KMS-11 (cell line): ENCODE results near the gene PTX4.

Experiments used
- H2AFZ ChIP-seq: fragments of 200-600 bp; sonication (generic); 2 replicates; pipeline ENCODE4 v1.6.1; 2016; ENCODE audit warnings: antibody characterized with exemption, mixed run types, low read depth
- H3K27ac ChIP-seq: fragments of 200-600 bp; sonication (generic); 2 replicates; pipeline ENCODE4 v1.6.1; 2016; ENCODE audit warnings: mild to moderate bottlenecking, mixed run types
- H3K27me3 ChIP-seq: fragments of 200-600 bp; sonication (generic); 2 replicates; pipeline ENCODE4 v1.6.1; 2017; ENCODE audit warnings: mild to moderate bottlenecking, low read depth, mixed run types, moderate library complexity; ENCODE audit not compliant: insufficient read depth
- H3K36me3 ChIP-seq: fragments of 200-600 bp; sonication (generic); 2 replicates; pipeline ENCODE4 v1.6.1; 2017; ENCODE audit warnings: mild to moderate bottlenecking, mixed run types; ENCODE audit not compliant: insufficient read depth
- H3K4me1 ChIP-seq: fragments of 200-600 bp; sonication (generic); 2 replicates; pipeline ENCODE4 v1.6.1; 2016; ENCODE audit warnings: mild to moderate bottlenecking, low read depth, mixed run types; ENCODE audit not compliant: poor library complexity, severe bottlenecking
- H3K4me2 ChIP-seq: fragments of 200-600 bp; sonication (generic); 2 replicates; pipeline ENCODE4 v1.7.0; 2016; ENCODE audit warnings: mild to moderate bottlenecking, mixed run types
- H3K4me3 ChIP-seq: fragments of 200-600 bp; sonication (generic); IDR thresholded peaks from 2 replicates; pipeline ENCODE4 v1.6.1; 2017; ENCODE audit warnings: low read depth, low read length, mixed read lengths; ENCODE audit not compliant: insufficient read depth
- H3K79me2 ChIP-seq: fragments of 200-600 bp; sonication (generic); 2 replicates; pipeline ENCODE4 v1.6.1; 2016; ENCODE audit warnings: low read depth, mixed run types; ENCODE audit not compliant: insufficient read depth
- H3K9ac ChIP-seq: fragments of 200-600 bp; sonication (generic); 2 replicates; pipeline ENCODE4 v1.6.1; 2016; ENCODE audit warnings: mild to moderate bottlenecking, mixed run types
- H4K20me1 ChIP-seq: fragments of 200-600 bp; sonication (generic); 2 replicates; pipeline ENCODE4 v1.6.1; 2016; ENCODE audit warnings: mild to moderate bottlenecking, mixed run types; ENCODE audit not compliant: insufficient read depth
- TF ChIP-seq, protein P1 (sequence below): fragments of 200-600 bp; sonication (generic); conservative IDR thresholded peaks from 2 replicates; pipeline ENCODE4 v1.6.1; 2017; ENCODE audit warnings: low read depth, mild to moderate bottlenecking, antibody characterized with exemption, low read length, moderate library complexity, mixed read lengths

Gene PTX4

DNA sequence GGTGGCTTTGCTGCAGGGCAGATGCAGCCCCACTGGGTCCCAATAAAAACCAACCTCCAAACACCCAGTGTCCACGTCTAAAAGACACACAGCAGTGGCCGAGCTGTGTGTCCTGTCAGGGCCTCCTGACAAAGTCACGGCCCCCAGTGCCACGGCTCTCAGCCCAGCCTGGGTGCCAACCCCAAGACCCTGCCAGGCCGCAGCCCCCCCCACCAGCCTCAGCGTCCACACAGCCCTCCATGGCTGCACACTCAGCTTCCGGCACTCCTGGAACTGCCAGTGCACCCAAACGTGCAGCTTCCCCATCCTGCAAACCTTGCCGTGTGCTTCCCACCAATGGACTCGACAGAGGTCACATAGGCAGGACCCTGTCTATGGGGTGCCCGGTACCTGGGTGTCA is 40.8 kb downstream of the PTX4 start:
- Histone ChIP-seq H3K27me3 (0 out of 2 replicates have a peak, but pooled peaks cover 3% of the 10 kb centered on the region), H3K79me2 (no peaks in the 10 kb centered on the region), H3K9ac (no peak overlapping the region), H3K4me2 (no peak overlapping the region), H3K4me1 (no peaks in the 10 kb centered on the region), H4K20me1 (no peaks in the 10 kb centered on the region), H3K27ac (no peak overlapping the region), H3K36me3 (no peaks in the 10 kb centered on the region), H2AFZ (no peak overlapping the region), H3K4me3 (no peak overlapping the region)
- TF ChIP-seq, protein P1, sequence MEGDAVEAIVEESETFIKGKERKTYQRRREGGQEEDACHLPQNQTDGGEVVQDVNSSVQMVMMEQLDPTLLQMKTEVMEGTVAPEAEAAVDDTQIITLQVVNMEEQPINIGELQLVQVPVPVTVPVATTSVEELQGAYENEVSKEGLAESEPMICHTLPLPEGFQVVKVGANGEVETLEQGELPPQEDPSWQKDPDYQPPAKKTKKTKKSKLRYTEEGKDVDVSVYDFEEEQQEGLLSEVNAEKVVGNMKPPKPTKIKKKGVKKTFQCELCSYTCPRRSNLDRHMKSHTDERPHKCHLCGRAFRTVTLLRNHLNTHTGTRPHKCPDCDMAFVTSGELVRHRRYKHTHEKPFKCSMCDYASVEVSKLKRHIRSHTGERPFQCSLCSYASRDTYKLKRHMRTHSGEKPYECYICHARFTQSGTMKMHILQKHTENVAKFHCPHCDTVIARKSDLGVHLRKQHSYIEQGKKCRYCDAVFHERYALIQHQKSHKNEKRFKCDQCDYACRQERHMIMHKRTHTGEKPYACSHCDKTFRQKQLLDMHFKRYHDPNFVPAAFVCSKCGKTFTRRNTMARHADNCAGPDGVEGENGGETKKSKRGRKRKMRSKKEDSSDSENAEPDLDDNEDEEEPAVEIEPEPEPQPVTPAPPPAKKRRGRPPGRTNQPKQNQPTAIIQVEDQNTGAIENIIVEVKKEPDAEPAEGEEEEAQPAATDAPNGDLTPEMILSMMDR = no peak

DNA sequence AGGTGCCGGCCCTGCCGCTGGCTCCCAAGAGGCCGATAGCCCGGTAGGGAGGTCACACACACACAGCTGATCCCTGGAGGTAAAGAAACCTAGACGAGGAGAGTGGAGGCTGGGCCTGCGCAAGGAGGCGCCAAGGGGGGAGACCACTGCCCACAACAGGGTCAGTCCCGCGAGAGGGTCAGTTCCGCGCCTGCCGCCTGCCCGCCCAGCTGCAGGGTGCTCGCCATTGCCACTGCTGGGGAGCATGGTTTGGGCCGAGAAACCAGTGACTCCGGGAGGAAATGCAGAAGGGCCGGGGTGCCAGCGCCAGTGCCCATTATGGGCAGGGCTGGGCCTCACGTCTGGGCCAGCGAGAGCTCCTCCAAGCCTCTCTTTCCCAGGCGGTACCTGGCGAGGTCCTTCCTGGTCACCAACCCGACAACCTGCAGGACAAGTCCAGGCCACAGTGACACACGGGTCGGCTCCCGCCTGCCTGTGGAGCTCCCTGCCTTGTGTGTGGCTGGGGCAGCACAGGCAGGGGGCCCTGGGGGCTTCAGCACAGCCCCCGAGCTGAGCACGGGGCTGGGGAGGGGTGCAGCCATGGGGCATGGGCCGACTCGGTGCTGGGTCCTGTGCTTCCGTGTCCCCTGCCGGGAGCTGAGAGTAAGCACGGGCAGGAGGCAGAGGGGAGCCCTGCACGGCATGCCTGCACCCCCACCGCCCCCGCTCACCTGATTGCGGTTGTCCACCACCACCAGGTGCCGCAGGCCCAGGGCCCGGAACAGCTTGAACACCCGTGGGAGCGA is 42.3 kb downstream of the PTX4 start:
- no peak overlapping the region for H3K9ac ChIP-seq
- H3K27me3 ChIP-seq = peaks cover 12% of the 10 kb centered on the region; the same call in 1 of the 2 replicates
- TF ChIP-seq, protein P1 = no peak
- no peak overlapping the region for H3K4me2 ChIP-seq
- H3K4me3 ChIP-seq = no peak overlapping the region
- no peaks in the 10 kb centered on the region for H3K79me2 ChIP-seq
- H3K36me3 ChIP-seq = no peaks in the 10 kb centered on the region
- no peak overlapping the region for H3K27ac ChIP-seq
- H3K4me1 ChIP-seq = no peaks in the 10 kb centered on the region
- no peak overlapping the region for H2AFZ ChIP-seq
- H4K20me1 ChIP-seq = no peaks in the 10 kb centered on the region

DNA sequence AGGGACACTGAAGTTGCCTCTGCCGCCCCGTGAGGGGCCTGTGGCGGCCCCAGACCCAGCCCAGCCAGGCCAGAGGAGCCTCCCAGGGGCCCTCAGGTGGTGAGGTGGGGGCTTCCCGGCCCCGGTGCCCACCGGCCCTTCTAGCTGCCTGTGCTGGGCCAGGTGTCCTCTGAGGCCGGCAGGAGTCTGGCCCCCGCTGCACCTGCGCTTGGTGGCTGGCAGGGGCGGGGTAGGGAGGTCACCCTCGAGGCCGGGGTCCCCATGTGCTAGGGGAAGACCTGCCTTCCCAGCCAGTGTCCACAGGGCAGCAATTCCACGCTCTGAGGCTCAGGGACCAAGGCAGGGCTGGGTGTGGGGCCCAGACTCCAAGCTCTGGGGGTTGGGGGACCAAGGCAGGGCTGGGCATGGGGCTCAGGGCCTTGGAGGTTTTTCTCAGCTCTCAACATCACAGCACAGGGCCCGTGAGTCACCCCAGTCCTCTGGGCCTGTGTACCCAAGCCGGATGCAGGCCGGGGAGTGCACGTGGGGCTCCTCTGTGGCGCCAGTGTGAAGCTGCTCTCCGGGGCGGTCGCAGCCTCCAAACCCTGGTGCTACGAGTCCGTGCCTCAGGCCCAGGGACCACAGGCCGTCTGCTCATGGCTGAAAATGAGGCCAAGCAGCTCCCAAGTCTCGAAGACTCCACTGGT is 43.1 kb downstream of the PTX4 start:
- no peak overlapping the region for H3K27ac ChIP-seq
- H3K9ac ChIP-seq = no peak overlapping the region
- no peaks in the 10 kb centered on the region for H3K79me2 ChIP-seq
- no peaks in the 10 kb centered on the region for H4K20me1 ChIP-seq
- H3K36me3 ChIP-seq = no peaks in the 10 kb centered on the region
- H3K4me3 ChIP-seq = no peak overlapping the region
- no peaks in the 10 kb centered on the region for H3K4me1 ChIP-seq
- no peak overlapping the region for H3K4me2 ChIP-seq
- peaks cover 18% of the 10 kb centered on the region; the same call in 1 of the 2 replicates for H3K27me3 ChIP-seq
- TF ChIP-seq, protein P1 = no peak
- no peak overlapping the region for H2AFZ ChIP-seq

DNA sequence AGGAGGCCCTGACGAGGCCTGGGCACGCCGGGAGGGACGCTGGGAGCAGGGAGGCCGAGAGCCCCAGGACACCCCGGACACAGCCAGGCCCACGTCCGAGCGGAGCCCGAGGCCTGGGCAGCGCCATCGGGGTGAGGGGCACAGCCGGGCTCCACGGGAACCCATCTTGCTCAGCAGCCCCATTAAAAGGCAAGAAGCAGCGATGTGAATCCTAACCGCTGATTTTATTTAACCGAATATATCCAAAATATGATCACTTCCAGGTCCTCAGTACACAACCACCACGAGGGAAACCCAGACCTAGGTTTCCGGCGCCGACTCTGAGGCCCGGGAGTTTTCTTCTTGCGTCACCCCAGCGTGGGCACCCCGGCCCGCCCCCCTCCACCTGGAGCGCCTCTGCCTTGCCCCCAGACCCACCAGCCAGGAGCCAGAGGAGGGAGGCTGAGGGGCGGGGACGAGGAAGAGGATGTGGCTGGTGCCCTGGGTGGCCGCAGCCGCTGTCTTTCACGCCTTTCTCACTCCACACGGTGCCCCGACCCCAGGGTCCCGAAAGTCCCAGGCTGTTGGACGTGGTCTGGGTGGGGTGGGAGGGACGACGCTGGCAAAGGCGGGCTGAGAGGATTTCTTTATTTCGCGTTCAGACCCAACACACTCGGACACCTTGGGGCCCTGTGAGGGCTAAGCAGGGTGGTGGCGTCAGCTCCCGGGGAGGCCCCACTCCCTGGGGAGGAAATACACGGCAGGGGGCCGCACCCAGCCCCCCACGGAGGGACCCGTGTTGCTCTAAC is 43.8 kb downstream of the PTX4 start:
- Histone ChIP-seq H3K4me3 (no peak overlapping the region), H3K9ac (no peak overlapping the region), H3K36me3 (no peaks in the 10 kb centered on the region), H4K20me1 (no peaks in the 10 kb centered on the region), H3K27ac (no peak overlapping the region), H3K4me1 (no peaks in the 10 kb centered on the region), H3K79me2 (no peaks in the 10 kb centered on the region), H3K27me3 (peaks cover 25% of the 10 kb centered on the region; the same call in 1 of the 2 replicates), H3K4me2 (no peak overlapping the region), H2AFZ (no peak overlapping the region)
- TF ChIP-seq, protein P1 = no peak
